Activated T-cell treated with anti-CD3 and anti-CD28 coated beads, Interleukin-2, amount 50 U/mL, for 72 hours (primary cell): ENCODE results near the gene EPC2. TPM values are rescaled to one million over a fixed set of nuclear protein-coding genes. Genes with fewer than 3 reads are reported as not detected.

ENCODE experiments used
- ATAC-seq, 2 donors: fragments of 150-1000 bp; cut with Tn5 transposase; replicated peaks in 1 of 2; 2 replicates each; pipeline ENCODE4 v1.10.0; 2021; ENCODE audit warnings: moderate library complexity in 2 of 2, mild to moderate bottlenecking in 1 of 2
- DNase-seq, 2 donors: peaks; one replicate each; pipeline ENCODE4 v3.0.0; 2021 to 2022; ENCODE audit warnings: mixed read lengths in 1 of 2
- H3K27ac Mint-ChIP-seq: one replicate; pipeline ENCODE4 v1.8.0; 2022; ENCODE audit warnings: mild to moderate bottlenecking, moderate library complexity, mixed read lengths
- H3K27me3 Mint-ChIP-seq: one replicate; pipeline ENCODE4 v1.8.0; 2022; ENCODE audit warnings: low read depth, mixed read lengths
- H3K36me3 Mint-ChIP-seq, 2 donors: one replicate each; pipeline ENCODE4 v1.8.0; 2022; ENCODE audit warnings: mixed read lengths in 2 of 2, mild to moderate bottlenecking in 1 of 2; ENCODE audit not compliant: insufficient read depth in 2 of 2
- H3K4me1 Mint-ChIP-seq: one replicate; pipeline ENCODE4 v1.8.0; 2022; ENCODE audit warnings: low read depth, mixed read lengths
- H3K4me3 Mint-ChIP-seq, 2 donors: one replicate each; pipeline ENCODE4 v1.8.0; 2022; ENCODE audit warnings: mild to moderate bottlenecking in 2 of 2, mixed read lengths in 2 of 2, moderate library complexity in 2 of 2
- H3K9me3 Mint-ChIP-seq, 2 donors: one replicate each; pipeline ENCODE4 v1.8.0; 2022; ENCODE audit warnings: mixed read lengths in 2 of 2
- total RNA-seq, 2 donors: library from RNA; stranded (reverse); gene quantifications; one replicate each; pipeline ENCODE4 v1.2.3, GENCODE V29; 2022

Gene EPC2
- total RNA-seq, 2 donors from 2014 or later: 33.2 to 37.2 TPM

- peaks cover 2 to 3% of the 10 kb centered on the region in 2 donors for H3K9me3 Mint-ChIP-seq
- no peak overlapping the region for H3K27ac Mint-ChIP-seq
- H3K4me1 Mint-ChIP-seq: peaks cover 64% of the 10 kb centered on the region
- DNase-seq (no peak), ATAC-seq (no peak)
- H3K27me3 Mint-ChIP-seq: no peaks in the 10 kb centered on the region
- H3K4me3 Mint-ChIP-seq: peak overlapping the region in 1 of 2 donors; percentile 10
- H3K36me3 Mint-ChIP-seq: peaks cover 0 to 12% of the 10 kb centered on the region in 2 donors
Observed at GRCh38 chr2:148725564-148725963, 81.0 kb downstream of the EPC2 start.

GRCh38 chr2:148726228-148726627 lies 81.7 kb downstream of the EPC2 start:
- peak overlapping the region in 1 of 2 donors; percentile 56 for H3K4me3 Mint-ChIP-seq
- peaks cover 58% of the 10 kb centered on the region for H3K4me1 Mint-ChIP-seq
- DNase-seq: no peak
- peak overlapping the region; percentile 24 for H3K27ac Mint-ChIP-seq
- ATAC-seq: peak; percentile 57 to 58
- no peaks in the 10 kb centered on the region for H3K27me3 Mint-ChIP-seq
- peaks cover 0 to 12% of the 10 kb centered on the region in 2 donors for H3K36me3 Mint-ChIP-seq
- peaks cover 2 to 3% of the 10 kb centered on the region in 2 donors for H3K9me3 Mint-ChIP-seq

GRCh38 chr2:148730085-148730484 lies 85.5 kb downstream of the EPC2 start:
- Mint-ChIP-seq H3K9me3 (peaks cover 2 to 3% of the 10 kb centered on the region in 2 donors), H3K4me3 (no peak overlapping the region), H3K27me3 (no peaks in the 10 kb centered on the region), H3K4me1 (peaks cover 26% of the 10 kb centered on the region), H3K36me3 (peaks cover 0 to 13% of the 10 kb centered on the region in 2 donors), H3K27ac (no peak overlapping the region)
- ATAC-seq: no peak
- no peak for DNase-seq

- DNase-seq (no peak), ATAC-seq (no peak)
- Mint-ChIP-seq H3K27me3 (no peaks in the 10 kb centered on the region), H3K27ac (no peak overlapping the region), H3K4me1 (peaks cover 33% of the 10 kb centered on the region), H3K4me3 (no peak overlapping the region), H3K9me3 (no peaks in the 10 kb centered on the region), H3K36me3 (peaks cover 0 to 3% of the 10 kb centered on the region in 2 donors)
Observed at GRCh38 chr2:148737742-148738141, 93.2 kb downstream of the EPC2 start.

- no peak overlapping the region for H3K4me3 Mint-ChIP-seq
- H3K4me1 Mint-ChIP-seq: peaks cover 33% of the 10 kb centered on the region
- no peaks in the 10 kb centered on the region for H3K9me3 Mint-ChIP-seq
- no peaks in the 10 kb centered on the region for H3K27me3 Mint-ChIP-seq
- DNase-seq: no peak
- H3K36me3 Mint-ChIP-seq: peaks cover 0 to 2% of the 10 kb centered on the region in 2 donors
- no peak for ATAC-seq
- H3K27ac Mint-ChIP-seq: no peak overlapping the region
Observed at GRCh38 chr2:148739454-148740105, 95.0 kb downstream of the EPC2 start.

GRCh38 chr2:148742373-148742772 lies 97.8 kb downstream of the EPC2 start:
- no peak overlapping the region for H3K27ac Mint-ChIP-seq
- ATAC-seq: no peak
- H3K27me3 Mint-ChIP-seq: no peaks in the 10 kb centered on the region

GRCh38 chr2:148745151-148745851 lies 100.8 kb downstream of the EPC2 start:
- Mint-ChIP-seq H3K4me1 (peaks cover 30% of the 10 kb centered on the region), H3K4me3 (peak overlapping the region in 1 of 2 donors; percentile 5), H3K27me3 (no peaks in the 10 kb centered on the region), H3K27ac (peak overlapping the region; percentile 51), H3K36me3 (peaks cover 9 to 10% of the 10 kb centered on the region in 2 donors), H3K9me3 (no peaks in the 10 kb centered on the region)
- ATAC-seq: peak; percentile 27 to 61
- no peak for DNase-seq

More at GRCh38 chr2:148742373-148742772, 97.8 kb downstream of the EPC2 start:
- Mint-ChIP-seq H3K4me1 (peaks cover 40% of the 10 kb centered on the region), H3K9me3 (no peaks in the 10 kb centered on the region), H3K36me3 (peaks cover 5 to 8% of the 10 kb centered on the region in 2 donors), H3K4me3 (no peak overlapping the region)
- DNase-seq: no peak

GRCh38 chr2:148746973-148747372 lies 102.4 kb downstream of the EPC2 start:
- DNase-seq (no peak), ATAC-seq (no peak)
- peaks cover 9 to 10% of the 10 kb centered on the region in 2 donors for H3K36me3 Mint-ChIP-seq
- H3K27ac Mint-ChIP-seq: no peak overlapping the region
- no peaks in the 10 kb centered on the region for H3K9me3 Mint-ChIP-seq
- H3K4me1 Mint-ChIP-seq: peaks cover 21% of the 10 kb centered on the region
- no peak overlapping the region for H3K4me3 Mint-ChIP-seq
- no peaks in the 10 kb centered on the region for H3K27me3 Mint-ChIP-seq

- Mint-ChIP-seq H3K27me3 (no peaks in the 10 kb centered on the region), H3K4me3 (no peak overlapping the region), H3K36me3 (peaks cover 6% of the 10 kb centered on the region in 2 donors), H3K27ac (no peak overlapping the region), H3K4me1 (peaks cover 21% of the 10 kb centered on the region), H3K9me3 (no peaks in the 10 kb centered on the region)
- ATAC-seq: no peak
- DNase-seq: no peak
Observed at GRCh38 chr2:148751907-148752306, 107.4 kb downstream of the EPC2 start.

- ATAC-seq (no peak), DNase-seq (no peak)
- Mint-ChIP-seq H3K36me3 (peaks cover 1 to 4% of the 10 kb centered on the region in 2 donors), H3K4me1 (peaks cover 16% of the 10 kb centered on the region), H3K27ac (no peak overlapping the region), H3K4me3 (no peak overlapping the region), H3K27me3 (no peaks in the 10 kb centered on the region), H3K9me3 (no peaks in the 10 kb centered on the region)
Observed at GRCh38 chr2:148752977-148753376, 108.4 kb downstream of the EPC2 start.

GRCh38 chr2:148754864-148755263 lies 110.3 kb downstream of the EPC2 start:
- Mint-ChIP-seq H3K4me3 (no peak overlapping the region), H3K36me3 (no peaks in the 10 kb centered on the region), H3K4me1 (peaks cover 13% of the 10 kb centered on the region), H3K9me3 (no peaks in the 10 kb centered on the region), H3K27me3 (no peaks in the 10 kb centered on the region), H3K27ac (peak overlapping the region; percentile 7)
- ATAC-seq (no peak), DNase-seq (no peak)

GRCh38 chr2:148756292-148756975 lies 111.9 kb downstream of the EPC2 start:
- peak; percentile 77 to 85 for ATAC-seq
- Mint-ChIP-seq H3K36me3 (no peaks in the 10 kb centered on the region), H3K4me1 (peaks cover 13% of the 10 kb centered on the region), H3K9me3 (no peaks in the 10 kb centered on the region), H3K27ac (peak overlapping the region; percentile 8), H3K4me3 (no peak overlapping the region), H3K27me3 (no peaks in the 10 kb centered on the region)
- DNase-seq: no peak

GRCh38 chr2:148764815-148765214 lies 120.3 kb downstream of the EPC2 start:
- no peaks in the 10 kb centered on the region for H3K9me3 Mint-ChIP-seq
- no peaks in the 10 kb centered on the region for H3K27me3 Mint-ChIP-seq
- DNase-seq (no peak), ATAC-seq (no peak)
- H3K4me3 Mint-ChIP-seq: no peak overlapping the region
- H3K27ac Mint-ChIP-seq: no peak overlapping the region
- H3K36me3 Mint-ChIP-seq: peaks cover 2 to 10% of the 10 kb centered on the region in 2 donors
- H3K4me1 Mint-ChIP-seq: peaks cover 13% of the 10 kb centered on the region
